HG02885 (cell line): ENCODE measurements around the gene FYB1.
A peak's percentile ranks its signal among the peaks of the same experiment; 100 is the strongest.
"Not testable (repeated sequence)": the region's sequence is repeated elsewhere in the genome, so short reads cannot be mapped to it uniquely, and the experiment has no call there.

Source experiments
- ATAC-seq: cut with Tn5 transposase; IDR thresholded peaks from one replicate; pipeline ENCODE4 v1.9.1; 2021; ENCODE audit warnings: mild to moderate bottlenecking; ENCODE audit not compliant: unreplicated experiment, poor library complexity

FYB1 gene

GRCh38 chr5:39219437-39219836, at the start of gene FYB1:
TSS of gene FYB1 (minus strand) at chr5:39219563. CDS start at chr5:39202960, 16,603 bp downstream.
- ATAC-seq, result no peak

GRCh38 chr5:39267186-39267585, 47.8 kb upstream of the FYB1 start:
- ATAC-seq, result no peak

GRCh38 chr5:39266442-39266841, 47.1 kb upstream of the FYB1 start:
- ATAC-seq, result no peak

- peak; percentile 84 for ATAC-seq
Measured at GRCh38 chr5:39264528-39264927, 45.2 kb upstream of the FYB1 start.

GRCh38 chr5:39262981-39263380, 43.6 kb upstream of the FYB1 start:
- no peak for ATAC-seq

- no peak for ATAC-seq
Measured at GRCh38 chr5:39260095-39260494, 40.7 kb upstream of the FYB1 start.

GRCh38 chr5:39257554-39257953, 38.2 kb upstream of the FYB1 start:
- ATAC-seq, result no peak

GRCh38 chr5:39256477-39257235, 37.3 kb upstream of the FYB1 start:
- no peak for ATAC-seq

GRCh38 chr5:39255406-39255805, 36.0 kb upstream of the FYB1 start:
- ATAC-seq, result no peak

- ATAC-seq, result no peak
Measured at GRCh38 chr5:39254671-39255070, 35.3 kb upstream of the FYB1 start.

GRCh38 chr5:39253196-39253595, 33.8 kb upstream of the FYB1 start:
- no peak for ATAC-seq

- no peak for ATAC-seq
Measured at GRCh38 chr5:39249564-39250274, 30.4 kb upstream of the FYB1 start.

GRCh38 chr5:39249069-39249468, 29.7 kb upstream of the FYB1 start:
- ATAC-seq, result no peak

GRCh38 chr5:39240750-39241149, 21.4 kb upstream of the FYB1 start:
- ATAC-seq, result no peak

- no peak for ATAC-seq
Measured at GRCh38 chr5:39238366-39239105, 19.2 kb upstream of the FYB1 start.

- ATAC-seq, result no peak
Measured at GRCh38 chr5:39236718-39237117, 17.4 kb upstream of the FYB1 start.

- no peak for ATAC-seq
Measured at GRCh38 chr5:39235648-39236047, 16.3 kb upstream of the FYB1 start.

GRCh38 chr5:39234494-39234893, 15.1 kb upstream of the FYB1 start:
- not testable (repeated sequence) for ATAC-seq

- no peak for ATAC-seq
Measured at GRCh38 chr5:39233783-39234182, 14.4 kb upstream of the FYB1 start.

- ATAC-seq, result no peak
Measured at GRCh38 chr5:39231705-39232525, 12.6 kb upstream of the FYB1 start.
